GM12872 (cell line): ENCODE results near the gene CACNA1C.

Experiments
- CTCF ChIP-seq: IDR thresholded peaks from 3 replicates; pipeline ENCODE4 v1.5.1; 2011; ENCODE audit warnings: low read depth, mild to moderate bottlenecking, low read length, moderate library complexity; ENCODE audit not compliant: insufficient read depth

Gene CACNA1C

DNA sequence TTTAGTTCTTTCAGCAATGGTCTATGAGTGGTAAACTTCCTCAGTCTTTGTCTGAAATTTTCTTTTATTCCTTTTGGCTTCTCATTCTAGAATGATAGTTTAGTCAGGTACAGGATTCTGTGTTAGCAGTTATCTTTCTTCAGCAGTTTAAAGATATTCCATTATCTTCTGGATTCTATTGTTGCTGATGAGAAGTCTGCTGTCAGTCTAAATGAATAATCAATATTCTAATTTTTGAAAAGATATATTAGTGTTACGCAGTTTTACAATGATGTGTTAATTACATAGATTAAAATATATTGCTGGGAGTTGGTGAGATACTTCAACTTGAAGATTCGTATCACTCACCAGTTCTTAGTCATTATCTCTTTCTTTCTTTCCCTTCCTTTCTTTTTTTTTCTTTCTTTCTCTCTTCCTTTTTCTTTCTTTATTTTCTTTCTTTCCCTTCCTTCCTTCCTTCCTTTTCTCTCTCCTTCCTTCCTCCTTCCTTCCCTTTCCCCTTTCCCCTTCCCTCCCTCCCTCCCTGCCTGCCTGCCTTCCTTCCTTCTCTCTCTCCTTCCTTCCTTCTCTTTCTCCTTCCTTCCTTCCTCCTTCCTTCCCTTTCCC is 17.8 kb downstream of the CACNA1C start:
- TF ChIP-seq CTCF = no peak

DNA sequence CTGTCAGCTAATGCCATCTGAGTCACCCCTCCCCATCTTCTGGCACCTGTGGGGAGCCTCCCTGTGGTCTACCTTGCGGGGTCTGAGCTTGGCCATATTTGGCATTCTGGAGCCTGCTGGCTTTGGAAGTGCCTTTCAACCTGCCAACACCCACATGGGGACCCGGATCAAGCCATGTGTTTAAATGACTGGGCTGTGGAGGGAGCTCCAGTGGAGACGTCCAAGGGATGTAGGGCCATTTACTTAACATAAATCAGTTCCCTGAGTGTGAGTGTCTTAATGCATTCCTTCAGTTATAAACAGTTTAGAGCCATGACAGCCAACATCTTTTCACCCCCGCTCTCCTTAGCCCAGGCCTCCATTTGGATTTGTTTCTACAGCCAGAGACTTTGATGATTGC is 22.0 kb downstream of the CACNA1C start:
- no peak for TF ChIP-seq CTCF

DNA sequence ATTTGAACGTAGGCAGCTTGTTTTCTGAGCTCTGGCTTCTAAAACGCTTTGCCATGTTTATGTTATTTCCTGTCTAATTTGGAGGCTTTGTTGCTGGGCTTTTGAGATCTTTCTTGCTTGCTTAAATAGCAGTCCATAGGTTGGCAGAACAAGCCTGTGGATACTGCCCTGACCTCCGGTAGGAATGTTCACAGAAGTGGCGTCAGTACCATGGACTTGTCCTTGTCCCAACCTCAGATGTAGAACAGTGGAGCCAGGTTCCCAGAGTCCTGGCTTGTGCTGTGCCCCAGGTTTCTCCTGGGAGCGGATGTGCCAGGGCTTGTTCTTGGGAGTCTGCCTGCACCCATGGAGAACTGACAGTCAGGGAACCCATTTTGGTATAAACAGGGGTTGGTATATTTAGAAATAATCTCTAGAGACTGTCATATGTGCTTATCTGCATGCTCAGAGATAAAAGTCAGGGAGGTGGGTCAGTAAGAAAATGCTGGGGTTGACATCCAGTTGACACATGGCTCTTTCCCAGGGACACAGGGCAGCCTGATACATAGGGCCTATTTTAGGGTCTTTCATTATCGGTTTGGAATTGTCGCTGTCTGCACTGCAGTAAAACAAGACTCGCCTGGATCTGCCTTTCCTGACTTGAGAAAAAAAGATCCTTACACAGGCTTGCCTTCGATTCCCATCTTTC is 22.9 kb downstream of the CACNA1C start:
- TF ChIP-seq CTCF = no peak

DNA sequence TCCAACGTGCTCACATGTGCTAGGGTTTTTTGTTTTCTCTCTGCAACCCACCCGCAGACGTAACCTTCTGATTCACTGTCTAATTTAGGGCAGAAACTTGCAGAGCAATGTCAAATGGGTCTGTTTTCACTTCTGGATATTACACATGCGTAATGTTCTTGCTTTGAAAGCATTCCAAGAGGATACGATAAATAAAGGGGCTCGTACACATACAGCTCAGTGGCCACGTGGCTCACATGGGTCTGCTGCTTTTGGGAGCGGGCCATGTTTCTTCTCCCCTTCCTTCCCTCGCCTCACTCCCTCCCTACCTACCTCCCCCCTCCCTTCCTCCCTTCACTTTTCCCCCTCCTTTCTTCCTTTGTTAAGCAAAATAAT is 23.4 kb downstream of the CACNA1C start:
- TF ChIP-seq CTCF = no peak

DNA sequence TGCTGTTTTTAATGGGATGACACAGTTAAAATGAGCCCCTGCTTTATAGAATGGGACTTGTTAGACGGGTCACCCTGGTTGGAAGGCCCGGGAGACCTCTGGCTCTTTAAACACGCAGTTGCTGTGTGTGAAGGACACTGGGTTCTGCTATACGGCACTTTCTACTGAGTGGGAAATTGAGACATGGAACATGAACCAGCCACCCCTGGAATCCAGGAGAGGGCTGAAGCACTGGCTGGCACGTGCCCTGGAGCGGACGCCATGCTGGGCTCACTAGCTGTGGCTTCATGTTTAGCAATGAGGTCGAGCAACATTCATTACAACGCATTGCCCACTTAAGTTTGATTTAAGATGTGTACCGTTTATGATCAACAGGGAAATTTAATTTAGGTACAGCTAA is 23.9 kb downstream of the CACNA1C start:
- TF ChIP-seq CTCF = no peak

- TF ChIP-seq CTCF = no peak
Measured at GRCh38 chr12:2080604-2081003, 27.8 kb downstream of the CACNA1C start.

GRCh38 chr12:2082321-2082720 is 29.5 kb downstream of the CACNA1C start:
- TF ChIP-seq CTCF = no peak
